GM13976 (cell line): ENCODE data around the gene RARS1.

Source experiments
- DNase-seq: peaks from one replicate; pipeline ENCODE4 v3.0.0; 2012; ENCODE audit warnings: low spot score
- in situ Hi-C: fragments of 300-500 bp; cut with MboI; formaldehyde crosslinking; loops from one replicate; pipeline ENCODE4 v1.12.0; 2022; ENCODE audit warnings: low sequenced_read_pairs, mixed read lengths, inconsistent platforms; ENCODE audit not compliant: unreplicated experiment
- TF ChIP-seq, protein P1 (sequence below): IDR thresholded peaks from 2 replicates; pipeline ENCODE4 v1.5.1; 2012; ENCODE audit warnings: borderline replicate concordance, mild to moderate bottlenecking; ENCODE audit not compliant: insufficient read depth; ENCODE audit errors: extremely low read depth, missing control alignments, control extremely low read depth

The RARS1 gene

DNA sequence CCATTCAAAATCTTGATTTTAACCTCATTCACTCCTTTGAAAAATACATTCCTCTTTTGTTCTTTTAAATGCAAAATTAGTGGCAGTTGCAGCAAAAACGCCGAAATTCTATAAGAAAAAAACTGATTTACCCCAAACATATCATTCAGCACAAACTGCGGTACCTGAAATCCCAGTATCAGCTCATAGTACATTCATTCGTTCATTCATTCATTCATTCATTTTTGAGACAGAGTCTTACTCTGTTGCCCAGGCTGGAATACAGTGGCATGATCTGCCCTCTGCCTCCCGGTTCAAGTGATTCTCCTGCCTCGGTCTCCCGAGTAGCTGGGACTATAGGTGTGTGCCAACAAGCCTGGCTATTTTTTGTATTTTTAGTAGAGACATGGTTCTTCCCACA, 63.3 kb downstream of the RARS1 start:
- in situ Hi-C loops: no loop called here
- no peak for DNase-seq
- TF ChIP-seq, protein P1, sequence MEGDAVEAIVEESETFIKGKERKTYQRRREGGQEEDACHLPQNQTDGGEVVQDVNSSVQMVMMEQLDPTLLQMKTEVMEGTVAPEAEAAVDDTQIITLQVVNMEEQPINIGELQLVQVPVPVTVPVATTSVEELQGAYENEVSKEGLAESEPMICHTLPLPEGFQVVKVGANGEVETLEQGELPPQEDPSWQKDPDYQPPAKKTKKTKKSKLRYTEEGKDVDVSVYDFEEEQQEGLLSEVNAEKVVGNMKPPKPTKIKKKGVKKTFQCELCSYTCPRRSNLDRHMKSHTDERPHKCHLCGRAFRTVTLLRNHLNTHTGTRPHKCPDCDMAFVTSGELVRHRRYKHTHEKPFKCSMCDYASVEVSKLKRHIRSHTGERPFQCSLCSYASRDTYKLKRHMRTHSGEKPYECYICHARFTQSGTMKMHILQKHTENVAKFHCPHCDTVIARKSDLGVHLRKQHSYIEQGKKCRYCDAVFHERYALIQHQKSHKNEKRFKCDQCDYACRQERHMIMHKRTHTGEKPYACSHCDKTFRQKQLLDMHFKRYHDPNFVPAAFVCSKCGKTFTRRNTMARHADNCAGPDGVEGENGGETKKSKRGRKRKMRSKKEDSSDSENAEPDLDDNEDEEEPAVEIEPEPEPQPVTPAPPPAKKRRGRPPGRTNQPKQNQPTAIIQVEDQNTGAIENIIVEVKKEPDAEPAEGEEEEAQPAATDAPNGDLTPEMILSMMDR: no peak

DNA sequence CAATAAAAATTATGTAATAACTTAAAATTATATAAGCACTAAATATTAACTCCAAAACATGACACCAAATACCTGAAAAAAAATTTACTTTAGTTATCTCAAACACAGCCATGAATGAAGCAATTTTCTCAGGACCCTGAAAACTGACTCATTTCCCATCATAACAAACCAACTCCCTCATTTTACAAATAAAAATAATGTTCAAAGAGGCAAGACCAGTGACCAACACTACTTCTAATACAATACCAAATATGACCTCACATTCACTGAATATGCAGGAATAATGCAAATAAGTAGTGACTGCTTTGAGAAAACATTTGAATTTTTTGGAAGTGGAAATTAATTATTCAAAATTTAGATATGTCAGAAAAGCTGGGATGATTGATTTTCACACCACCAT, 64.4 kb downstream of the RARS1 start:
- in situ Hi-C loops: no loop called here
- TF ChIP-seq, protein P1: no peak
- no peak for DNase-seq

DNA sequence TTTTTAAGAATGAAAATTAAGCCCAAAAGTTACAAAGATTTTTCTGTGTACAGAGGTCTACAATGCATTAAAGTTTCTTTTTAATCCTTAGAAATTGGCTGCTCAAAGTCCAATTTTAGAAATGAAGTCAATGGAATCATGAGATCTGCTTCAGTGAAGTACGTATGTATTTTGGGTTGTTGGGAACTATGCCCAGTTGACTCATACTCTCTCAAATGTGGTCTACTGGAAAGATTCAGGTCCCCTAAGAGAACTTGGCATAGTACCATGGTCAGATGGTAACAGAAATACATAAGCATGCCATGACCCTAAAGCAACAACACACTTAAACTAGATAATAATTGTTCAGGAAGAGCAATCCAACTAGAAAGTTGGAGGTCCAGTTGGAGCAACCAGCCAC, 65.9 kb downstream of the RARS1 start:
- TF ChIP-seq, protein P1: no peak
- in situ Hi-C loops: no loop called here

DNA sequence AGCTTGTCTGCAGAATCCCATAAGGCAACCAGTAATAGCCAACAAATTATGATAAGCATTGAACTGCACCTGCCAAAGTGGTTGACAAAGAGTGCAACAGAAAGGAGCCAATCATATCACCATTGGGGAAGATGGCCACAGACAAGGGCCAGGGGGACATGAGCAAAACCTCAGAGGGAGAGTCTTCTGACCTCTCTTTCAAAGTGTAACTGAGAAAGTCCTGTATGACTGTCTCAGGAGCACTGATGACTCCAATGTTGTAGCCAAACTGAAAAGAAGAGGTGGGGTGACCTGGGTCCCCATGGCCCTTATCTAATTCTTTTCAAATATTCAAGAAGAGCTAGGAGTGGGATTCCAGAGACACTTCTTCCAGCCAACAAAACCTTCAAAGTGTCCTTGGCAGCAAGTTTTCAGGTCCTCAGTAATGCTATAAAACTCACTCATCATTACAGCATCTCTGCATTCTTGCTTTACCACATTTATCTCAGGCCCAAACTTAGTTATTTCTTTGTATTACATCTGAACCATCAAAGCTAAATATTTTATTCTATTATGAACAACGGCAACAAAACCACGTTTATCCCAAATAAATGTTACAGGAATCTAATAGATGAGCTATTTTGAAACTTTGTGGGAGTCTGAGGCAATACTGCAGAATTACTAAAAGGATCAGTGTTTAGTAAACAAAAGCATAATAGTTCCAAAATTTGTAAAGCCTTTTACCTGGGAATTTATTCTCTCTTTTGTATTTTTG, 67.3 kb downstream of the RARS1 start:
- in situ Hi-C loops: no loop called here
- no peak for DNase-seq
- TF ChIP-seq, protein P1: no peak

More for the DNA sequence above, 65.9 kb downstream of the RARS1 start:
- no peak for DNase-seq

DNA sequence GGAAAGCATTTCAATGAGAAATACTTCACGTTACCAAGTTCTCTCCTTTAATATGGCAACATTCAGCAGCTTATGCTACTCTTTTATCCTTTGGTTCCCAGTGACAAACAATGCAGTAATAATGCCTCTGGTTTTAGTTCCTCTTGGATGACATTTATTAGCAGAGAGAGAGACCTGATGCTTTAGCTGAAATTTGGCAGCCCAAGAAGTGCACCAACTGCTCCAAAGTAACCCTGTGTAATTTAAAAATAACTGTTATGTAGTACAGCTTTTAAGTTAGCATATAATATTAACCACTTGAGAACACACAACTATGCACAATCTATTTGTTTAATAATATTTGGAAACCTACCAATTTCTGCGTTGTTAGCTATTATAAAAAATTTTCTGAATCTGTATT, 71.1 kb downstream of the RARS1 start:
- in situ Hi-C loops: no loop called here
- DNase-seq: no peak
- TF ChIP-seq, protein P1: no peak

DNA sequence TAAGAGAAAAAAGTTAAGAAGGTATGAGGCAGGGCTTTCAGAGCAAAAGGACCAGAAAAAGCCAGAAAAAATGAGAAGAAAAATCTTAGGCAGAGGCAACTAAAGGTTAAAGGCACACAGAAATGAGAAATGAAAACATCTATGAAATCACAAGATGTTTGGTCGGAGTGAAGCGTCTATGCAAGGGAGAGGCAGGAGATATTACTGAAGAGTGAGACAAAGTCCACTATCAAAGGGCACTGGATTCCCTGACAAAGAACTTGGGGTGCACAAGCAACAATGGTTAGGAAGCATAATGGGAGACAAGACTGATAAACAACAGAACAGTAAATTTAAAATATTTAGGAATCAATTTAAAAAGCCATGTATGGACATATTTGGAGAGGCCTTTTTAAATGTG, 76.0 kb downstream of the RARS1 start:
- TF ChIP-seq, protein P1: no peak
- in situ Hi-C loops: no loop called here
- no peak for DNase-seq
